ENCODE measurements around the gene KRTCAP2.
"Not testable (repeated sequence)": the region's sequence is repeated elsewhere in the genome, so short reads cannot be mapped to it uniquely, and the experiment has no call there.

DNA sequence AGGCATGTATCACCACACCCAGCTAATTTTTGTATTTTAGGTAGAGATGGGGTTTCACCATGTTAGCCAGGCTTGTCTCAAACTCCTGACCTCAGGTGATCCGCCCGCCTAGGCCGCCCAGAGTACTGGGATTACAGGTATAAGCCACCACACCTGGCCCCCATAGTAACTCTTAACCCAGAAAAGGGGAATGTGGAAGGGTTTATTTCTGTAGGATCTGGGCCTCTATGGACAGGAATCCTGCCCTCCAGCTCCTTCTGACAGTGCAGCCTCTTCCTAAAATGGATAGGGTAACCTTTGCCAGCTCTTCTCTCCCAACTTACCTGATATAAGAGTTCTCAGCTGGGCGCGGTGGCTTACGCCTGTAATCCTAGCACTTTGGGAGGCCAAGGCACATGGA lies 10.5 kb downstream of the KRTCAP2 start:
- not testable (repeated sequence) for TF ChIP-seq CTCF (optimal IDR thresholded peaks at IDR 0.05 in 1 of 3, IDR thresholded peaks at IDR 0.05 in 1 of 3, conservative IDR thresholded peaks at IDR 0.05 in 1 of 3; ENCODE audit: extremely low read depth in 1 of 3, insufficient read depth in 2 of 3, low read length in 3 of 3); EZH2 (IDR thresholded peaks at IDR 0.05; ENCODE audit: low read length)

Data from keratinocyte (primary cell).